OCI-LY1 (cell line): ENCODE data around the gene GPR155.

Experiments used
- H2AFZ ChIP-seq: fragments of 200-600 bp; sonication (generic), shearing (Covaris generic); 2 replicates; pipeline ENCODE4 v1.6.0; 2014; ENCODE audit warnings: antibody characterized with exemption, mild to moderate bottlenecking, low read length
- H3F3A ChIP-seq: fragments of 200-600 bp; sonication (generic), shearing (Covaris generic); 2 replicates; pipeline ENCODE4 v1.6.0; 2014; ENCODE audit warnings: mild to moderate bottlenecking, antibody characterized with exemption, low read length, moderate library complexity; ENCODE audit not compliant: insufficient read depth
- H3K27ac ChIP-seq: fragments of 200-600 bp; sonication (generic); 2 replicates; pipeline ENCODE4 v1.5.1; 2014; ENCODE audit warnings: low read length, mixed run types, mild to moderate bottlenecking, low read depth; ENCODE audit not compliant: poor library complexity, severe bottlenecking
- H3K27me3 ChIP-seq: fragments of 200-600 bp; sonication (generic); 2 replicates; pipeline ENCODE4 v1.6.0; 2014; ENCODE audit warnings: antibody characterized with exemption, mild to moderate bottlenecking, low read length, moderate library complexity; ENCODE audit not compliant: insufficient read depth
- H3K36me3 ChIP-seq: fragments of 200-600 bp; sonication (generic); 2 replicates; pipeline ENCODE4 v1.6.1; 2014; ENCODE audit warnings: mild to moderate bottlenecking, antibody characterized with exemption, low read length, moderate library complexity, mixed read lengths; ENCODE audit not compliant: insufficient read depth
- H3K4me1 ChIP-seq: fragments of 200-600 bp; sonication (generic); 2 replicates; pipeline ENCODE4 v1.5.1; 2014; ENCODE audit warnings: mild to moderate bottlenecking, low read length, moderate library complexity; ENCODE audit not compliant: insufficient read depth, severe bottlenecking
- H3K4me2 ChIP-seq: fragments of 200-600 bp; sonication (generic), shearing (Covaris generic); 2 replicates; pipeline ENCODE4 v1.6.1; 2014; ENCODE audit warnings: low read length
- H3K4me3 ChIP-seq: fragments of 200-600 bp; sonication (generic); 2 replicates; pipeline ENCODE4 v1.5.1; 2014; ENCODE audit warnings: low read length, low read depth, mild to moderate bottlenecking, mixed read lengths; ENCODE audit not compliant: poor library complexity, severe bottlenecking
- H3K79me2 ChIP-seq: fragments of 200-600 bp; shearing (Covaris generic); 2 replicates; pipeline ENCODE4 v1.6.1; 2016; ENCODE audit warnings: mixed run types, low read length, mixed read lengths; ENCODE audit not compliant: insufficient read depth
- H3K9ac ChIP-seq: fragments of 200-600 bp; sonication (generic), shearing (Covaris generic); 2 replicates; pipeline ENCODE4 v1.6.1; 2014; ENCODE audit warnings: mild to moderate bottlenecking, low read length, mixed read lengths
- H3K9me2 ChIP-seq: fragments of 200-600 bp; sonication (generic), shearing (Covaris generic); 2 replicates; pipeline ENCODE4 v1.6.1; 2014; ENCODE audit warnings: low read depth, mild to moderate bottlenecking, low read length, mixed read lengths
- H3K9me3 ChIP-seq: fragments of 200-600 bp; shearing (Covaris generic); 2 replicates; pipeline ENCODE4 v1.6.1; 2014; ENCODE audit warnings: low read length, mixed read lengths
- H4K20me1 ChIP-seq: fragments of 200-600 bp; sonication (generic), shearing (Covaris generic); 2 replicates; pipeline ENCODE4 v1.6.0; 2016; ENCODE audit warnings: mild to moderate bottlenecking, low read length; ENCODE audit not compliant: insufficient read depth
- EZH2 ChIP-seq: fragments of 200-600 bp; sonication (generic), shearing (Covaris generic); IDR thresholded peaks from 2 replicates; pipeline ENCODE4 v1.8.0; 2017; ENCODE audit warnings: borderline replicate concordance, mixed run types, mild to moderate bottlenecking, antibody characterized with exemption, low read length, moderate library complexity, mixed read lengths
- TF ChIP-seq, protein P1 (sequence below): fragments of 200-600 bp; sonication (generic), shearing (Covaris generic); IDR thresholded peaks from 2 replicates; pipeline ENCODE4 v1.5.1; 2017; ENCODE audit warnings: mild to moderate bottlenecking, antibody characterized with exemption, low read length, moderate library complexity, mixed read lengths

GPR155 gene

GRCh38 chr2:174442546-174443510 lies 44.0 kb downstream of the GPR155 start:
- H3K4me2 ChIP-seq: no peak overlapping the region
- H3K27me3 ChIP-seq: no peaks in the 10 kb centered on the region
- no peak overlapping the region for H3K4me3 ChIP-seq
- TF ChIP-seq, protein P1, sequence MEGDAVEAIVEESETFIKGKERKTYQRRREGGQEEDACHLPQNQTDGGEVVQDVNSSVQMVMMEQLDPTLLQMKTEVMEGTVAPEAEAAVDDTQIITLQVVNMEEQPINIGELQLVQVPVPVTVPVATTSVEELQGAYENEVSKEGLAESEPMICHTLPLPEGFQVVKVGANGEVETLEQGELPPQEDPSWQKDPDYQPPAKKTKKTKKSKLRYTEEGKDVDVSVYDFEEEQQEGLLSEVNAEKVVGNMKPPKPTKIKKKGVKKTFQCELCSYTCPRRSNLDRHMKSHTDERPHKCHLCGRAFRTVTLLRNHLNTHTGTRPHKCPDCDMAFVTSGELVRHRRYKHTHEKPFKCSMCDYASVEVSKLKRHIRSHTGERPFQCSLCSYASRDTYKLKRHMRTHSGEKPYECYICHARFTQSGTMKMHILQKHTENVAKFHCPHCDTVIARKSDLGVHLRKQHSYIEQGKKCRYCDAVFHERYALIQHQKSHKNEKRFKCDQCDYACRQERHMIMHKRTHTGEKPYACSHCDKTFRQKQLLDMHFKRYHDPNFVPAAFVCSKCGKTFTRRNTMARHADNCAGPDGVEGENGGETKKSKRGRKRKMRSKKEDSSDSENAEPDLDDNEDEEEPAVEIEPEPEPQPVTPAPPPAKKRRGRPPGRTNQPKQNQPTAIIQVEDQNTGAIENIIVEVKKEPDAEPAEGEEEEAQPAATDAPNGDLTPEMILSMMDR: no peak
- no peak for TF ChIP-seq EZH2
- no peaks in the 10 kb centered on the region for H3K4me1 ChIP-seq
- no peaks in the 10 kb centered on the region for H3K9me2 ChIP-seq
- H3F3A ChIP-seq: no peaks in the 10 kb centered on the region
- H4K20me1 ChIP-seq: no peaks in the 10 kb centered on the region
- H3K36me3 ChIP-seq: peaks cover 14% of the 10 kb centered on the region; the same call in 1 of the 2 replicates
- H2AFZ ChIP-seq: no peak overlapping the region
- no peak overlapping the region for H3K27ac ChIP-seq
- H3K9me3 ChIP-seq: no peaks in the 10 kb centered on the region
- no peak overlapping the region for H3K9ac ChIP-seq
- H3K79me2 ChIP-seq: no peaks in the 10 kb centered on the region

DNA sequence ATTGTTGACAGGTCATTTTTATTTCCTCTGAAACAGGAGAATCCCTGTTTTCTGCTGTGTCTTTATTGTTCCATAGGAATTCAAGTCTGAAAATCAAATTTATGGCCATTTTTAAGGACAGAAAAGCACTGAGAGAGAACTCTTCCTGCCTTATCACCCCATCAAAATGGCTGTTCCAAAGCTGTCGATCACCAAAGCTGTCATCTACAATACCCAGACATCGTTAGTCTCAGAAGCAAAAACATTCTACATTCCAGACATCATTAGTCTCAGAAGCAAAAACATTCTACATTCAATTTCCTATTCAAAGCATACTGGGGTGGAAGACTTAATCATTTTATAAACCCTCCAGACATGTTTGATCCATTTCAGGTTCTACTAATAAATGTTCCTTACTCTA lies 46.9 kb downstream of the GPR155 start:
- Histone ChIP-seq H2AFZ (no peak overlapping the region), H3F3A (no peaks in the 10 kb centered on the region), H3K9me2 (no peaks in the 10 kb centered on the region), H3K27me3 (no peaks in the 10 kb centered on the region), H3K36me3 (peaks cover 17% of the 10 kb centered on the region; the same call in 1 of the 2 replicates), H3K9ac (no peak overlapping the region), H4K20me1 (no peaks in the 10 kb centered on the region), H3K27ac (no peak overlapping the region), H3K79me2 (no peaks in the 10 kb centered on the region), H3K9me3 (no peaks in the 10 kb centered on the region), H3K4me1 (no peaks in the 10 kb centered on the region), H3K4me3 (no peak overlapping the region), H3K4me2 (no peak overlapping the region)
- TF ChIP-seq, protein P1: no peak
- no peak for TF ChIP-seq EZH2

DNA sequence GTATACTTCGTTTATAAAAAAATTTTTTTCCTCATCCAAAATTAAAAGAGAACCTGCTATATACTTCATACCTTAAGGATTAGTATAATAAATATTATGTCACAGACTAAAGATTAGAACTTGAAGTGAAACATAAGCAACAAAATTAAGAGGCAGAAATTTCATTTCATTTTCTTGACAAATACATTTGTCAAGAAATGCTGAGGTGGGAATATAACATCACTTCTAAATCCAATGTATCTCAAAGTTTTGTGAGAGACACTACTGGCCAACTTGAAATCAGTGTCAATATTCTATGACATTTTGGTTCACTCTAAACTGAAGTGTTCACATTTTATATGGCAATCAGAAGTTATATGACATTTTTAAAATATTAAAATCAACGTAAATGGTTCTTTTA lies 47.5 kb downstream of the GPR155 start:
- no peaks in the 10 kb centered on the region for H3K9me2 ChIP-seq
- H3K79me2 ChIP-seq: no peaks in the 10 kb centered on the region
- no peaks in the 10 kb centered on the region for H4K20me1 ChIP-seq
- no peak overlapping the region for H2AFZ ChIP-seq
- H3K4me2 ChIP-seq: no peak overlapping the region
- TF ChIP-seq, protein P1: no peak
- no peak for TF ChIP-seq EZH2
- no peak overlapping the region for H3K9ac ChIP-seq
- no peaks in the 10 kb centered on the region for H3K27me3 ChIP-seq
- H3K4me1 ChIP-seq: no peaks in the 10 kb centered on the region
- no peak overlapping the region for H3K4me3 ChIP-seq
- peaks cover 17% of the 10 kb centered on the region; the same call in 1 of the 2 replicates for H3K36me3 ChIP-seq
- H3F3A ChIP-seq: no peaks in the 10 kb centered on the region
- no peaks in the 10 kb centered on the region for H3K9me3 ChIP-seq
- H3K27ac ChIP-seq: no peak overlapping the region
